ENCODE measurements around the gene MAPK9.

The MAPK9 gene

DNA sequence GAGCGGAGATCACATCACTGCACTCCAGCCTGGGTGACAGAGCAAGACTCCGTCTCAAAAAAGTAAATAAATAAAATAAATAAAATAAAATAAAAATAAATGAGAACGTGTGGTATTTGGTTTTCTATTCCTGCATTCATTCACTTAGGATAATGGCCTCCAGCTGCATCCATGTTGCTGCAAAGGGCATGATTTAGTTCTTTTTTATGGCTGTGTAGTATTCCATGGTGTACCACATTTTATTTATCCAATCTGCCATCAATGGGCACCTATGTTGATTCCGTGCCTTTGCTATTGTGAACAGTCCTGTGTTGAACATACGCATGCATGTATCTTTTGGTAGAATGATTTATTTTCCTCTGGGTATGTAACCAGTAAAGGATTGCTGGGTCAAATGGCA lies 74.1 kb downstream of the MAPK9 start:
- H3K4me3 ChIP-seq (ENCODE audit: low read length): no peak overlapping the region
- no peak for DNase-seq (ENCODE audit: low read depth)
- TF ChIP-seq CTCF (conservative IDR thresholded peaks at IDR 0.05; ENCODE audit: low read depth, low read length): no peak

- no peak for DNase-seq (ENCODE audit: low read depth)
- no peak for TF ChIP-seq CTCF (conservative IDR thresholded peaks at IDR 0.05; ENCODE audit: low read depth, low read length)
- H3K4me3 ChIP-seq (ENCODE audit: low read length): no peak overlapping the region
Observed at GRCh38 chr5:180216646-180217171, 75.2 kb downstream of the MAPK9 start.

DNA sequence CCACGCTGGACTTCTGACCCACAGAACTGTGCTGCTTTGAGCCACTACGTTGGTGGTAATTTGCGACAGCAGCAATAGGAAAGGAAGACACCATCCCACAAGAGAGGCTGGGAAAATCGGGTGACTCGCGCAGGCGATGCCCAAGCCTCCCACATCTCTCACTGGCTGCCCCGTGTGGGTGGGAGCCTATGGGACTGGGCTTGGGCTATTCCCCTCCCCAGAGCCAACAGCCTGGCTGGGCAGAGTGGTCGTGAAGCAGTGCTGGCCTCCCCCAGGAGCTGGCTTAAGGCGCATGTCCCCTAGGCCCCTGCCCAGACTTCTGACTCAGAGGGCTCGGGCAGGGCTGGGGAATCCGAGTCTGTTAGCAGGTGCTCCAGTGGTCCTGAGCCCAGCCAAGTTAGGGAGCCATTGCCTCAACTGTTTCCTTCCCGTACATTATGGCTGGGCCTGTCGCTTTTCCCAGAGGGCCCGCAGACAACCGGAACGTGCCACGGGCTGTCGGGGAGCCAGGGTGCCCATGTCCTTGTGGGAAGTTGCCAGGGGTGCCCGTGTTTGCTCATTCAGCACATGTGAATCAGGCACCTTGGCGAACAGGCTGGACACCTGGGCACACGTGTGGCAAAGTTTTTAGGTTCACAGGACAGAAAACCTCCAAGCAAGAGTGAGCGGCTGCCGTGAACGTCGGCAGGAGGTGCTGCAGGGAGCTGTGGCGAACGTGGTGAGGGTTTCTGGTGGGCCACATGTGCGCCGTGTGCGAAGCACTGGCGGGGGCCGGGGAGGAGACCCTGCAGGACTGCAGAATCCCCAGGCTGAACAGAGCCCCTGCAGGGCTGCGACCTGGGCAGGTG lies 75.9 kb downstream of the MAPK9 start:
- DNase-seq (ENCODE audit: low read depth): no peak
- TF ChIP-seq CTCF (conservative IDR thresholded peaks at IDR 0.05; ENCODE audit: low read depth, low read length): no peak

DNA sequence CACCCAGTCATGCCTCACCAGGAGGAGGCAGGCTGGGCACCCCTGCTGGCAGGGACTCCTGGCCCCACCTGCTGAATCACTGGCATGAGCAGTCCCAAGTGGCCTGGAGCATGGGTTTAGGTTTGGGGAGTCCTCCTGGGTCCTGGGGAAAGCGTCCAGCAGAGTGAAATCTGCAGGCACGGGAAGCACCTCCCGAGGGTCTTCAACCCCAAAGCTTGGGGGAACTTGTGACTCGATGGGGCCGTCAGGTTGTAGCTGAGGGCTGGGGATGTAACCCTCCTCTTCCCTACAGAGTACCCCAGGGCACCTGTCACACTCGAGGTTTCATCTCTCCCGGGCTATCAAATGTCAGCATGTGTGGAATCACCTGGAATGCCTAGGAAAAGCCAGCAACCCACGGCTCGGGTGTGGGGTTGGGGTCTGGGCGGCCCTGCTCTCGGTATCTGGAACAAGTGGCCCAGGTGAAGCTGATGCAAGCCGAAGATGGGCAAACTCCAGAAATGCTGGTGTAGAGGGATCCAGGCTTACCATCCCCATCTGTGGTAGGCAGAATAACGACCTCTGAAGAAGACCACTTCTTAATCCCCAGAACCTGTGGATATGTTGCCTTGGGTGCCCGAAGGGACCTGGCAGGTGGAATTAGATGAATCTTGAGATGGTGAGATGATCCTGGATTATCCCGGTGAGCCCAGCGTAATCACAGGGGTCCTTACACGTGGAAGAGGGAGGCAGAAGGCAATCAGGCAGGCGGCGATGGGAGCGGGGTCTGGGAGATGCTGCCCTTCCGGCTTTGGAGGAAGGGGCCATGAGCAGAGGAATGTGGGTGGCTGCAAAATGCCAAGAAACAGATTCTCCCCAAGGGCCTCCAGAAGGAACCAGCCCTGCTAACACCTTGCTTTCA lies 76.8 kb downstream of the MAPK9 start:
- no peak for TF ChIP-seq CTCF (conservative IDR thresholded peaks at IDR 0.05; ENCODE audit: low read depth, low read length)
- no peak for DNase-seq (ENCODE audit: low read depth)
- H3K4me3 ChIP-seq (ENCODE audit: low read length): no peak overlapping the region

More for the DNA sequence above, 75.9 kb downstream of the MAPK9 start:
- no peak overlapping the region for H3K4me3 ChIP-seq (ENCODE audit: low read length)

GRCh38 chr5:180213657-180214207 lies 78.2 kb downstream of the MAPK9 start:
- no peak overlapping the region for H3K4me3 ChIP-seq (ENCODE audit: low read length)
- TF ChIP-seq CTCF (conservative IDR thresholded peaks at IDR 0.05; ENCODE audit: low read depth, low read length): no peak
- DNase-seq (ENCODE audit: low read depth): no peak

DNA sequence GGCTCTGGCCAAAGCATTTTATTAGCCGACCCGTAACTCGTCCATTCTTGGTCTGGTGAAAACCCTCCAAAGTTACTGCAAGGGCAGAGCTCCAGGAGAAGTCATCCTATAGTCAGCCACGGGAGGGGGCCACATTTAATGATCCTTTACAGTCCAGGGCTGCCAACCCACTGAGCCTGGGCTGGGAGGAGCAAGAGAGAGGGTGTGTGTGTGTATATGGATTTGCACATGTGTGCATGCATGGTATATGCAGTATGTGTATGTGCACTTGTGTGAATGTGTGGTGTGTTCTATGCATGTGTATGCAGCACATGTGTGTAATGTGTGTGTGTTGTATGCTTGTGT lies 78.7 kb downstream of the MAPK9 start:
- TF ChIP-seq CTCF (conservative IDR thresholded peaks at IDR 0.05; ENCODE audit: low read depth, low read length): no peak
- no peak overlapping the region for H3K4me3 ChIP-seq (ENCODE audit: low read length)

More for the DNA sequence above, 78.7 kb downstream of the MAPK9 start:
- DNase-seq (ENCODE audit: low read depth): no peak
